OCI-LY7 (cell line): ENCODE measurements around the gene PTGES3.
A peak's percentile ranks its signal among the peaks of the same experiment; 100 is the strongest.

ENCODE experiments used
- EZH2phosphoT487 ChIP-seq: fragments of 200-600 bp; sonication (generic); IDR thresholded peaks from 2 replicates; pipeline ENCODE4 v1.6.1; 2018; ENCODE audit warnings: low read depth, borderline replicate concordance, mild to moderate bottlenecking, mixed run types, antibody characterized with exemption, low read length, moderate library complexity, mixed read lengths
- TF ChIP-seq, protein P1 (sequence below): fragments of 200-600 bp; sonication (generic); conservative IDR thresholded peaks from 2 replicates; pipeline ENCODE4 v1.5.1; 2014; ENCODE audit warnings: mild to moderate bottlenecking, antibody characterized with exemption, low read length, moderate library complexity, mixed read lengths

DNA sequence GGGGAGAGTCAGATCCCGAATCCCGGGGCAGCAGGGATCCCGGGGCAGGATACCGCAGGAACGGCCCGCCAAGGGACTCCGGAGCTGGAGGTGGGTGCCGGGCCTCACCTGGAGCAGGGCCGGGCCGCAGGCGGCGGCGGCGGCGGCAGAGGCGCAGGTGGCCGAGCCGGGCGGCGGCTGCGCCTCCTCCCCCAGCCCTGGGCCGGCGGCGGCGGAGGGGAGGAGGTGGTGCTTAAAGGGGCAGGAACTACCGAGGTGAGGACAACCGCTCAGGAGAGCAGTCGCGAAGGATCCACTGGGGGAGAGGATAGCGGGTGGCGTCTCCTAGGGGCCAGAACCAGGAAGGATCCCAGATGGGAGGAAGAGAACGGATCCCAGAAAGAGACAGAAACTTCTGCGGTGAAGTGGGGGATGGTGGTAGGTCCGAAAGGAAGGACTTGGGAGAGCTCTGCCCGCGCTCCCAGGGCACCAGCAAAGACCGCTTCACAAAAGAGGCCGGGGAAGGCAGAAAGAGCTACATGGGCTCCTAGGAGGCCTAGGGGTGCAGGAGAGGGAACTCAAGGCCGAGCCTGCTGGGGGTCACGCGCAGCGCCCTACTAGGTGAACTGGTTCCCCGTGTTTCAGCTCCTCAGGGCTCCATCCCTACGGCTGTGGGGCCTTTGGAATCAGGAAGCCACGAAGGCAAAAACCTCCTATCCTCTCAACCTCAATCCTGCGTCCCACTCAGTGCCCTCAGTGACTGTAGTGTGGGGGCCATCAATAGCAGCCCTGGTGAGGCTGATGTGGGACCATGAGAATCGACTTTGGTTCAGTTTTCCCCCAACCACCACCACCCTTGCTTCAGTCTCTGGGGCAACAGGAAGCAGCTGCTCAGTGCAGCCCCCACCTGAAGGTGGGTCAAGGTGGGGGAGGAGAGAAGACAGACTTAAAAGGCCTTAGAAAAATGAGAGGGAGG lies 53.0 kb downstream of the PTGES3 start:
- TF ChIP-seq, protein P1, sequence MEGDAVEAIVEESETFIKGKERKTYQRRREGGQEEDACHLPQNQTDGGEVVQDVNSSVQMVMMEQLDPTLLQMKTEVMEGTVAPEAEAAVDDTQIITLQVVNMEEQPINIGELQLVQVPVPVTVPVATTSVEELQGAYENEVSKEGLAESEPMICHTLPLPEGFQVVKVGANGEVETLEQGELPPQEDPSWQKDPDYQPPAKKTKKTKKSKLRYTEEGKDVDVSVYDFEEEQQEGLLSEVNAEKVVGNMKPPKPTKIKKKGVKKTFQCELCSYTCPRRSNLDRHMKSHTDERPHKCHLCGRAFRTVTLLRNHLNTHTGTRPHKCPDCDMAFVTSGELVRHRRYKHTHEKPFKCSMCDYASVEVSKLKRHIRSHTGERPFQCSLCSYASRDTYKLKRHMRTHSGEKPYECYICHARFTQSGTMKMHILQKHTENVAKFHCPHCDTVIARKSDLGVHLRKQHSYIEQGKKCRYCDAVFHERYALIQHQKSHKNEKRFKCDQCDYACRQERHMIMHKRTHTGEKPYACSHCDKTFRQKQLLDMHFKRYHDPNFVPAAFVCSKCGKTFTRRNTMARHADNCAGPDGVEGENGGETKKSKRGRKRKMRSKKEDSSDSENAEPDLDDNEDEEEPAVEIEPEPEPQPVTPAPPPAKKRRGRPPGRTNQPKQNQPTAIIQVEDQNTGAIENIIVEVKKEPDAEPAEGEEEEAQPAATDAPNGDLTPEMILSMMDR: peak; percentile 56
- no peak for TF ChIP-seq EZH2phosphoT487
